HL-60 (cell line): ENCODE data around the gene PLEKHG1.

Experiments
- GABPA ChIP-seq: IDR thresholded peaks from 2 replicates; pipeline ENCODE4 v1.6.1; 2012; ENCODE audit warnings: low read depth
- POLR2AphosphoS5 ChIP-seq: IDR thresholded peaks from 2 replicates; pipeline ENCODE4 v1.6.1; 2012; ENCODE audit warnings: low read depth
- TF ChIP-seq, protein P1 (sequence below): IDR thresholded peaks from one replicate; pipeline ENCODE4 v1.5.1; 2011; ENCODE audit warnings: low read length, control low read depth, inconsistent platforms; ENCODE audit not compliant: insufficient read depth
- TF ChIP-seq, protein P2 (sequence below): IDR thresholded peaks from 2 replicates; pipeline ENCODE4 v1.6.1; 2012; ENCODE audit warnings: low read depth; ENCODE audit not compliant: insufficient replicate concordance

DNA sequence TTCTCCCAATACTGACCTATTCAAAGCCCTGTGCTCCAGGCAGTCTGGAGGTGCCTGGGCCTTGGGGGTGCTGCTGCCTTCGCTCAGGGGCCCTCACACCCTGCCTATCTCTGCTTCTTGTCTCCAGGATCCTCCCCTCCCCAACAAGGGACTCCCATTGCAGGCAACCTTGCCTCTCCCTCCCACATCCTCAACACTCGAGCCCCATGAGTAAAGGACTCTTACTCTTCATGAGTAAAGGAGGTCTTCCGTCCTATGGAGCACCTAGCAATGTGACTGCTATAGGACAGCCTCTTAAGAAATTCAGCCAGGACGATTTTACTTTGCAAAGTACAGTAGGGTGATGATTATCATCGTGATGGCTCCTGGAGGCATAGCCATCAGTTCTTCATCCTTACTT is 24.5 kb downstream of the PLEKHG1 start:
- TF ChIP-seq, protein P1, sequence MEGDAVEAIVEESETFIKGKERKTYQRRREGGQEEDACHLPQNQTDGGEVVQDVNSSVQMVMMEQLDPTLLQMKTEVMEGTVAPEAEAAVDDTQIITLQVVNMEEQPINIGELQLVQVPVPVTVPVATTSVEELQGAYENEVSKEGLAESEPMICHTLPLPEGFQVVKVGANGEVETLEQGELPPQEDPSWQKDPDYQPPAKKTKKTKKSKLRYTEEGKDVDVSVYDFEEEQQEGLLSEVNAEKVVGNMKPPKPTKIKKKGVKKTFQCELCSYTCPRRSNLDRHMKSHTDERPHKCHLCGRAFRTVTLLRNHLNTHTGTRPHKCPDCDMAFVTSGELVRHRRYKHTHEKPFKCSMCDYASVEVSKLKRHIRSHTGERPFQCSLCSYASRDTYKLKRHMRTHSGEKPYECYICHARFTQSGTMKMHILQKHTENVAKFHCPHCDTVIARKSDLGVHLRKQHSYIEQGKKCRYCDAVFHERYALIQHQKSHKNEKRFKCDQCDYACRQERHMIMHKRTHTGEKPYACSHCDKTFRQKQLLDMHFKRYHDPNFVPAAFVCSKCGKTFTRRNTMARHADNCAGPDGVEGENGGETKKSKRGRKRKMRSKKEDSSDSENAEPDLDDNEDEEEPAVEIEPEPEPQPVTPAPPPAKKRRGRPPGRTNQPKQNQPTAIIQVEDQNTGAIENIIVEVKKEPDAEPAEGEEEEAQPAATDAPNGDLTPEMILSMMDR, result no peak
- TF ChIP-seq GABPA (no peak), POLR2AphosphoS5 (no peak)
- TF ChIP-seq, protein P2, sequence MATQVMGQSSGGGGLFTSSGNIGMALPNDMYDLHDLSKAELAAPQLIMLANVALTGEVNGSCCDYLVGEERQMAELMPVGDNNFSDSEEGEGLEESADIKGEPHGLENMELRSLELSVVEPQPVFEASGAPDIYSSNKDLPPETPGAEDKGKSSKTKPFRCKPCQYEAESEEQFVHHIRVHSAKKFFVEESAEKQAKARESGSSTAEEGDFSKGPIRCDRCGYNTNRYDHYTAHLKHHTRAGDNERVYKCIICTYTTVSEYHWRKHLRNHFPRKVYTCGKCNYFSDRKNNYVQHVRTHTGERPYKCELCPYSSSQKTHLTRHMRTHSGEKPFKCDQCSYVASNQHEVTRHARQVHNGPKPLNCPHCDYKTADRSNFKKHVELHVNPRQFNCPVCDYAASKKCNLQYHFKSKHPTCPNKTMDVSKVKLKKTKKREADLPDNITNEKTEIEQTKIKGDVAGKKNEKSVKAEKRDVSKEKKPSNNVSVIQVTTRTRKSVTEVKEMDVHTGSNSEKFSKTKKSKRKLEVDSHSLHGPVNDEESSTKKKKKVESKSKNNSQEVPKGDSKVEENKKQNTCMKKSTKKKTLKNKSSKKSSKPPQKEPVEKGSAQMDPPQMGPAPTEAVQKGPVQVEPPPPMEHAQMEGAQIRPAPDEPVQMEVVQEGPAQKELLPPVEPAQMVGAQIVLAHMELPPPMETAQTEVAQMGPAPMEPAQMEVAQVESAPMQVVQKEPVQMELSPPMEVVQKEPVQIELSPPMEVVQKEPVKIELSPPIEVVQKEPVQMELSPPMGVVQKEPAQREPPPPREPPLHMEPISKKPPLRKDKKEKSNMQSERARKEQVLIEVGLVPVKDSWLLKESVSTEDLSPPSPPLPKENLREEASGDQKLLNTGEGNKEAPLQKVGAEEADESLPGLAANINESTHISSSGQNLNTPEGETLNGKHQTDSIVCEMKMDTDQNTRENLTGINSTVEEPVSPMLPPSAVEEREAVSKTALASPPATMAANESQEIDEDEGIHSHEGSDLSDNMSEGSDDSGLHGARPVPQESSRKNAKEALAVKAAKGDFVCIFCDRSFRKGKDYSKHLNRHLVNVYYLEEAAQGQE, result no peak
